Neuronal stem cell (in vitro differentiated cells): Measurements from ENCODE around the gene CENPP.

Experiments used
- DNase-seq: peaks from one replicate; pipeline ENCODE4 v3.0.0-alpha.2; 2013; ENCODE audit warnings: low spot score
- H2AFZ ChIP-seq: one replicate; pipeline ENCODE4 v1.6.1; 2013; ENCODE audit warnings: mild to moderate bottlenecking, low read length, inconsistent platforms
- H2AK5ac ChIP-seq: 2 replicates; pipeline ENCODE4 v1.6.1; 2013; ENCODE audit warnings: low read depth, mild to moderate bottlenecking, inconsistent platforms, low read length, moderate library complexity, mixed read lengths
- H2BK120ac ChIP-seq: 2 replicates; pipeline ENCODE4 v1.6.1; 2013; ENCODE audit warnings: low read depth, mild to moderate bottlenecking, inconsistent platforms, low read length, moderate library complexity, mixed read lengths
- H2BK12ac ChIP-seq: one replicate; pipeline ENCODE4 v1.6.1; 2013; ENCODE audit warnings: low read length, inconsistent platforms
- H2BK15ac ChIP-seq: 2 replicates; pipeline ENCODE4 v1.6.1; 2013; ENCODE audit warnings: mild to moderate bottlenecking, low read length, inconsistent platforms, mixed read lengths
- H2BK5ac ChIP-seq: one replicate; pipeline ENCODE4 v1.6.1; 2013; ENCODE audit warnings: inconsistent platforms, mild to moderate bottlenecking, low read length, moderate library complexity
- H3K14ac ChIP-seq: one replicate; pipeline ENCODE4 v1.6.1; 2013; ENCODE audit warnings: low read length, inconsistent platforms
- H3K18ac ChIP-seq: 2 replicates; pipeline ENCODE4 v1.6.1; 2013; ENCODE audit warnings: low read length, inconsistent platforms
- H3K23ac ChIP-seq: 2 replicates; pipeline ENCODE4 v1.6.1; 2013; ENCODE audit warnings: low read depth, mild to moderate bottlenecking, mixed read lengths, low read length, inconsistent platforms; ENCODE audit not compliant: poor library complexity
- H3K27ac ChIP-seq: replicated peaks from 3 replicates; pipeline ENCODE4 v1.5.1; 2013; ENCODE audit warnings: low read length, inconsistent platforms
- H3K27me3 ChIP-seq, 3 experiments: 2 replicates each; pipeline ENCODE4 v1.6.1; 2013; ENCODE audit warnings: low read length in 3 of 3, mild to moderate bottlenecking in 2 of 3, inconsistent platforms in 1 of 3, low read depth in 1 of 3, mixed read lengths in 1 of 3, moderate library complexity in 1 of 3; ENCODE audit not compliant: control insufficient read depth in 3 of 3, insufficient read depth in 3 of 3
- H3K36me3 ChIP-seq, 2 donors: replicated peaks in 1 of 2; 2 replicates each; pipeline ENCODE4 v1.6.1; 2013; ENCODE audit warnings: low read length in 2 of 2; ENCODE audit not compliant: control insufficient read depth in 2 of 2, insufficient read depth in 2 of 2
- H3K4ac ChIP-seq: 2 replicates; pipeline ENCODE4 v1.6.1; 2013; ENCODE audit warnings: inconsistent platforms, mild to moderate bottlenecking, low read length, moderate library complexity
- H3K4me1 ChIP-seq, 2 donors: 1 replicate in 1 of 2; 2 replicates in 1 of 2; pipeline ENCODE4 v1.6.1; 2013; ENCODE audit warnings: low read length in 2 of 2, low read depth in 1 of 2; ENCODE audit not compliant: control insufficient read depth in 2 of 2, insufficient read depth in 1 of 2
- H3K4me2 ChIP-seq: one replicate; pipeline ENCODE4 v1.6.1; 2013; ENCODE audit warnings: mild to moderate bottlenecking, low read length, inconsistent platforms; ENCODE audit not compliant: insufficient read depth, poor library complexity, severe bottlenecking
- H3K4me3 ChIP-seq, 2 donors: 2 replicates each; pipeline ENCODE4 v1.5.1; 2013; ENCODE audit warnings: low read length in 2 of 2, mild to moderate bottlenecking in 2 of 2, inconsistent platforms in 1 of 2, moderate library complexity in 1 of 2
- H3K79me1 ChIP-seq: one replicate; pipeline ENCODE4 v1.6.1; 2013; ENCODE audit warnings: low read depth, mild to moderate bottlenecking, inconsistent platforms, low read length, moderate library complexity
- H3K9ac ChIP-seq: one replicate; pipeline ENCODE4 v1.6.1; 2013; ENCODE audit warnings: mild to moderate bottlenecking, low read depth, low read length, inconsistent platforms; ENCODE audit not compliant: poor library complexity
- H3K9me3 ChIP-seq, 2 donors: replicated peaks in 1 of 2; 2 replicates each; pipeline versions ENCODE3 to v1.6.1; 2013; ENCODE audit warnings: low read length in 2 of 2, mild to moderate bottlenecking in 2 of 2, inconsistent platforms in 1 of 2, low read depth in 1 of 2, mixed read lengths in 1 of 2, moderate library complexity in 1 of 2; ENCODE audit not compliant: control insufficient read depth in 2 of 2, insufficient read depth in 1 of 2
- H4K8ac ChIP-seq: one replicate; pipeline ENCODE4 v1.6.1; 2013; ENCODE audit warnings: low read depth, mild to moderate bottlenecking, inconsistent platforms, low read length, moderate library complexity
- H4K91ac ChIP-seq: one replicate; pipeline ENCODE4 v1.6.1; 2013; ENCODE audit warnings: low read length, low read depth, mild to moderate bottlenecking, inconsistent platforms; ENCODE audit not compliant: poor library complexity
- WGBS, 2 donors: extraction: QIAGEN DNeasy Blood & Tissue Kit; methylation state at CpG; one replicate each; pipeline ENCODE4 v1.1.7; 2013; ENCODE audit warnings: missing lambda C conversion rate in 2 of 2, mixed read lengths in 1 of 2; ENCODE audit not compliant: insufficient read length in 2 of 2, insufficient replicate concordance in 1 of 2; ENCODE audit errors: extremely low coverage in 2 of 2; 5-methylcytosine and 5-hydroxymethylcytosine counted together

Gene CENPP

GRCh38 chr9:92649007-92649406, 323.3 kb downstream of the CENPP start:
- no peak for DNase-seq
- Histone ChIP-seq H2BK12ac (no peak overlapping the region), H3K27ac (no peak overlapping the region), H3K4me1 (no peaks in the 10 kb centered on the region), H2AK5ac (no peak overlapping the region), H3K14ac (no peak overlapping the region), H3K23ac (no peak overlapping the region), H3K4ac (no peak overlapping the region), H2BK120ac (no peak overlapping the region), H4K91ac (no peak overlapping the region), H3K9ac (peak overlapping the region; percentile 2), H2AFZ (no peak overlapping the region), H2BK5ac (peak overlapping the region; percentile 43), H3K18ac (no peak overlapping the region), H3K27me3 (no peaks in the 10 kb centered on the region), H3K4me3 (no peak overlapping the region), H3K9me3 (peaks cover 0 to 1% of the 10 kb centered on the region in 2 donors), H2BK15ac (no peak overlapping the region), H3K79me1 (no peaks in the 10 kb centered on the region), H3K4me2 (no peak overlapping the region), H4K8ac (no peak overlapping the region), H3K36me3 (peaks cover 26 to 66% of the 10 kb centered on the region in 2 donors)
- WGBS, 2 donors = no CpG with 5 or more reads among the region's 5 CpGs

GRCh38 chr9:92650296-92650695, 324.5 kb downstream of the CENPP start:
- H2BK15ac ChIP-seq = no peak overlapping the region
- H4K8ac ChIP-seq = no peak overlapping the region
- no peak for DNase-seq
- no peak overlapping the region for H4K91ac ChIP-seq
- no peak overlapping the region for H3K23ac ChIP-seq
- no peak overlapping the region for H3K27ac ChIP-seq
- no peak overlapping the region for H2BK12ac ChIP-seq
- H3K79me1 ChIP-seq = peaks cover 2% of the 10 kb centered on the region
- H3K27me3 ChIP-seq = no peaks in the 10 kb centered on the region
- H3K4me2 ChIP-seq = no peak overlapping the region
- no CpG with 5 or more reads among the region's 6 CpGs for WGBS, 2 donors
- H3K4me1 ChIP-seq = no peaks in the 10 kb centered on the region
- peaks cover 0 to 1% of the 10 kb centered on the region in 2 donors for H3K9me3 ChIP-seq
- no peak overlapping the region for H3K14ac ChIP-seq
- H3K4ac ChIP-seq = no peak overlapping the region
- H2AFZ ChIP-seq = no peak overlapping the region
- peaks cover 26 to 65% of the 10 kb centered on the region in 2 donors for H3K36me3 ChIP-seq
- no peak overlapping the region for H2BK120ac ChIP-seq
- no peak overlapping the region for H3K4me3 ChIP-seq
- no peak overlapping the region for H2BK5ac ChIP-seq
- H3K9ac ChIP-seq = no peak overlapping the region
- H2AK5ac ChIP-seq = no peak overlapping the region
- no peak overlapping the region for H3K18ac ChIP-seq

- Histone ChIP-seq H2BK12ac (no peak overlapping the region), H3K27ac (no peak overlapping the region), H3K4me3 (no peak overlapping the region), H3K27me3 (no peaks in the 10 kb centered on the region), H2AFZ (no peak overlapping the region), H3K4me2 (no peak overlapping the region), H3K23ac (peak overlapping the region; percentile 75), H2AK5ac (no peak overlapping the region), H3K9ac (no peak overlapping the region), H2BK5ac (no peak overlapping the region), H3K36me3 (peaks cover 24 to 66% of the 10 kb centered on the region in 2 donors), H4K8ac (no peak overlapping the region), H3K79me1 (peaks cover 2% of the 10 kb centered on the region), H3K4ac (no peak overlapping the region), H3K18ac (no peak overlapping the region), H3K4me1 (no peaks in the 10 kb centered on the region), H3K14ac (no peak overlapping the region), H3K9me3 (peaks cover 0 to 1% of the 10 kb centered on the region in 2 donors), H4K91ac (no peak overlapping the region), H2BK15ac (no peak overlapping the region), H2BK120ac (no peak overlapping the region)
- no peak for DNase-seq
- 100% methylated on average over 1 of the region's 10 CpGs; no CpG with 5 or more reads in 1 of the 2 donors for WGBS, 2 donors
These were observed 325.3 kb downstream of the CENPP start for GRCh38 chr9:92650839-92651621.

- DNase-seq = no peak
These were observed 326.7 kb downstream of the CENPP start for GRCh38 chr9:92652461-92652860.

More at GRCh38 chr9:92652461-92652860, 326.7 kb downstream of the CENPP start:
- no peak overlapping the region for H2BK120ac ChIP-seq
- peaks cover 25 to 63% of the 10 kb centered on the region in 2 donors for H3K36me3 ChIP-seq
- H4K91ac ChIP-seq = no peak overlapping the region
- H3K79me1 ChIP-seq = peaks cover 5% of the 10 kb centered on the region
- no peak overlapping the region for H3K4me3 ChIP-seq
- no peak overlapping the region for H3K9ac ChIP-seq
- H3K4me1 ChIP-seq = no peaks in the 10 kb centered on the region
- no peak overlapping the region for H3K27ac ChIP-seq
- no peak overlapping the region for H2BK5ac ChIP-seq
- peaks cover 0 to 1% of the 10 kb centered on the region in 2 donors for H3K9me3 ChIP-seq
- no peak overlapping the region for H3K4me2 ChIP-seq
- H4K8ac ChIP-seq = no peak overlapping the region
- no peaks in the 10 kb centered on the region for H3K27me3 ChIP-seq
- H2AFZ ChIP-seq = no peak overlapping the region
- H2BK15ac ChIP-seq = no peak overlapping the region
- H2AK5ac ChIP-seq = no peak overlapping the region
- no peak overlapping the region for H3K14ac ChIP-seq
- H3K18ac ChIP-seq = no peak overlapping the region
- no CpG with 5 or more reads among the region's 1 CpG for WGBS, 2 donors
- H2BK12ac ChIP-seq = no peak overlapping the region
- H3K23ac ChIP-seq = no peak overlapping the region
- H3K4ac ChIP-seq = no peak overlapping the region
